Fibroblast of skin of back (primary cell): ENCODE measurements around the gene ALK.

Source experiments
- DNase-seq: peaks from one replicate; pipeline ENCODE4 v3.0.0-alpha.2; 2013

Gene ALK

DNA sequence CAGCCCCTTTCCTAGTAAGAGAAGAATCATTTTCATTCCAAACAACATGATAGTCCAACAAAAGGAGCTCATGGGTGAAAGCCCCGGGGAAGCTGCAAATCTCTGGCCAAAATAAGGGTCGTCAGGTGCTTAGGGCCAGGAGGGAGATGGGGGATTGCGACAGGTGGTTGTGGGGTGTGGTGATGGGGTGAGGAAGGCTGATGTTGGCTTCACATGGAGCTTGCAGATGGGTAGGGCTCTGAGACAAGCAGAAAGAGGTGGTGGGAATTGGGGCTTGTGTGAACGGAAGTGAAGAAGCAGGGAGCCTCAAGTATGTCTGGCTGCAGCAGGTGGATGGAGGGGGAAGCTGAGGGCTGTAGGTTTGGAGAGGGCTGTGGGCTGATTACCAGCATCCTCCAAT lies 680.0 kb downstream of the ALK start:
- no peak for DNase-seq

- no peak for DNase-seq
Observed at GRCh38 chr2:29240601-29241000, 680.8 kb downstream of the ALK start.

DNA sequence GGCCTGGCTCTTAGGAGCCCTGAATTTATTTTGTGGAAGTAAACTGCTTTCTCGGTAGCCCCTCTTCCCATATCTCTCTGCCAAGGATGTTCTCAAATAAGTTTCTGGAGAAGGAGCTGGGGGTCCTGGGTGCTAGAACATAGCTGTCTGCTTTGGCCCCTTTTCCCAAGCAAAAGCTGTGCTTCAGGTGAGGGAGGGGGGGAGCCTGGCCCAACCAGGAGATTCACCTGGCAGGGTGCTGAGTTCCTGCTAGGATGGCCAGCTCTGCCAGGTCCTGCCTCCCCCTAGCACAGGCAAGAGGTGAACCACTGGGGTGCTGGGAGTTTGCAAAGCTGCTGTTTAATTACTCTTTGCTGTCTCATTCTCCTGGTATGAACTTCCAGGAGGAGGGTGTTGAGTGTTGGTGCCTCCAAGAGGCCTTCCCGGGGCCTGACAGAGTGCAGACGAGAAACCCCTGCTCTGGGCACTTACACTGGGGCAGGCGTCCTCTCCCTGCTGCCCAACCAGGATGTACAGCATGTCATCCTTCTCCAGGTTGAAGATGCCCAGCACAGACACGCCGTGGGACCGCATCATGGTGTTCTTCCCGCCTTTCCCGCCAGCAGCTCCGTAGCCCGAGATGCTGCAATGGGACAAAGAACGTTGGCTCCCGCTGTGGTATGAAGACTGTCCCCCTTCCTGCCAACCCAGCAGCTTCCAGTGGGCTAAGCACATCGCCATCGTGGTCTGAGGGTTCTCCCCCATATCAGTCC lies 682.0 kb downstream of the ALK start:
- DNase-seq, result no peak

DNA sequence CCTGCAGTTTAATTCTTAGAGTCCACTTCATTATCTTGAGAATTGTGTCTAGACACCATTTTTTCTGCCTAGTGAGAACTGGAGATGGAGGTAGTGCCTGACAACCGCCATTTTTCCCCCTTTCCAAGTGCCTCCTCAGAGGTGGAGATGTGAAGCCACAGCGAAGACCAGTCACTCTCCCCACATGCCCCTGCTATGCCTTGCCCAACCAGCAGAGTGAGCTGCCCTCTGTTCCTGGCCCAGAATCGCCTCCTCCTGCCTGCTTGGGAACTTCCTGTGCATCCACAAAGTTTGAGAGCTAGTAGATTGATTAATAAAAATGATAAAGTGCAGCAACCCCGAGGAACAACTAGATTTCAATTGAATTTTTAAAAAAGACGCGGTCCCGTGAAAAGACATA lies 682.9 kb downstream of the ALK start:
- DNase-seq, result peak; percentile 32

GRCh38 chr2:29236074-29236473 lies 685.3 kb downstream of the ALK start:
- no peak for DNase-seq

DNA sequence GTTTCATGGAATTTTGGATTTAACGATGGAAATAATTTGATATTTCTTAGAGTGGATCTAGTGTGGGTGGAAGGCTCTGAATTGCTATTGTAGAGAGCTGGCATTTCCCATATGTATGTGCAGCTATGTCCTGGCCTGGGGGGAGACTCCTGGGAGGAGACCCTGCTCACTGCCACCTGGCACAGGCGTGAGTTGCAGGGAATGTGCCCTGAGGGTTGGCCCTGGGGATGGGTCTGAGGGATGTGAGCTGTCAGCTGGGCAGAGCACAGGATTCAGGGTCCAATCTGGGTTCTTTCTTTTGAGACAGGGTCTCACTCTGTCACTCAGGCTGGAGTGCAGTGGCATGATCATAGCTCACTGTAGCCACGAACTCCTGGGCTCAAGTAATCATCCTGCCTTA lies 686.0 kb downstream of the ALK start:
- no peak for DNase-seq

- no peak for DNase-seq
Observed at GRCh38 chr2:29233428-29233827, 688.0 kb downstream of the ALK start.

GRCh38 chr2:29232041-29232440 lies 689.3 kb downstream of the ALK start:
- no peak for DNase-seq

DNA sequence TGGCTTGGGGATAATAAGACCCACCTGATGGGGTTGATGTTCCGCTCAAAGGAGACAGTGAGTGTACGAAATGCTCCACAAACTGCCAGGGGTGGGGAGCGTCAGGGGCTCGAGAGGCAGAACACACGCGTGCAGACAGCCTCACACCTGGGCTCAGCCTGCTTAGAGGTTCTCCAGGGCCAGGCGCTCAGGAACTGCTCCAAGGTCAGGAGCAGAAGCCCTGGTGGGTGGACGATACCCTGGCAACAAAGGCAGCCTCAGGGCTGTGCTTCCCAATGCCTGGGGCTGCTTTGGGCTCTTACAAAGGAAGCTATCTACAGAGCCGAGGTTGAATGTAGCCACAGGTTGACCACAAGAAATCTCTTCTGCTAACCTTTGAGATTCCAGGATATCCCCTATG lies 691.7 kb downstream of the ALK start:
- DNase-seq, result no peak

DNA sequence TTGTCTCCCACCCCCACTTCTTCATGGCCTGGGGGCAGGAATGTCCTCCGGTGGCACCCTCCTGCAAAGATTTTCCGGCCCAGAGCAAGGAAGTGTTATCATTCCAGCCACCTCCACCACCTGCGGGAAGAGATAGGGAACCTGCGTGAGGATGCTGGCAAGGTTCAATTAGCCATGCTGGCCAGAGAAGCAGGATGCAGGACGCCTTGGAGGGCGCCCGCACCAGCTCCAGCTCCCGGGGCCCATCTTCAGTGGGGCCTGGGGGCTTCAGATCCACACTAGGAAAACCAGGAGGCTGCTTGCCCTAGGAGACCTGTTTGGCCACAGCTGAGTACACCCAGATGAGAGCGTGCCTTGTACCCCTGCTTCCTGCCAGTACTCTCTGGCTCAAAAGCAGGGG lies 692.4 kb downstream of the ALK start:
- no peak for DNase-seq

GRCh38 chr2:29227935-29228675 lies 693.3 kb downstream of the ALK start:
- peak; percentile 64 for DNase-seq

DNA sequence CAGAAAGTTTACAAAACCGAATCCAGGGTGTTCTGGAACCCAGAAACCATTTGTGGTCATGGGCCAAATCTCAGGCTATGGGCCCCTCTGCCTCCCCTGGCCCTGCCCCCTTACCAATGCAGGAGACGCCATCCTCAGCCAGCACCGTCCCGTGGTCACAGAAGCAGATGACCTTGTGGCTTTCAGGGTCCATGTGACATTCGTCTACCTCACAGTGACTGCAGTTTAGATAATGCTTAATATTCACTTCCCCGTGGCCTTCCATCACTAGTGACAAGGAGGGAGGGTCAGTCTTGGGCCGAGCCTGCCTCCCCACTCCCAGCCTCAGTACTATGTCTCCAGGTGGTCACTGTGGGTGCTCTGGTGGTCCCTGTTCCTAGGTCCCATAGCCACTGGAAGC lies 694.6 kb downstream of the ALK start:
- no peak for DNase-seq

GRCh38 chr2:29226375-29226774 lies 695.0 kb downstream of the ALK start:
- no peak for DNase-seq

- no peak for DNase-seq
Observed at GRCh38 chr2:29225814-29226213, 695.6 kb downstream of the ALK start.

GRCh38 chr2:29224693-29225551 lies 696.5 kb downstream of the ALK start:
- DNase-seq, result no peak

DNA sequence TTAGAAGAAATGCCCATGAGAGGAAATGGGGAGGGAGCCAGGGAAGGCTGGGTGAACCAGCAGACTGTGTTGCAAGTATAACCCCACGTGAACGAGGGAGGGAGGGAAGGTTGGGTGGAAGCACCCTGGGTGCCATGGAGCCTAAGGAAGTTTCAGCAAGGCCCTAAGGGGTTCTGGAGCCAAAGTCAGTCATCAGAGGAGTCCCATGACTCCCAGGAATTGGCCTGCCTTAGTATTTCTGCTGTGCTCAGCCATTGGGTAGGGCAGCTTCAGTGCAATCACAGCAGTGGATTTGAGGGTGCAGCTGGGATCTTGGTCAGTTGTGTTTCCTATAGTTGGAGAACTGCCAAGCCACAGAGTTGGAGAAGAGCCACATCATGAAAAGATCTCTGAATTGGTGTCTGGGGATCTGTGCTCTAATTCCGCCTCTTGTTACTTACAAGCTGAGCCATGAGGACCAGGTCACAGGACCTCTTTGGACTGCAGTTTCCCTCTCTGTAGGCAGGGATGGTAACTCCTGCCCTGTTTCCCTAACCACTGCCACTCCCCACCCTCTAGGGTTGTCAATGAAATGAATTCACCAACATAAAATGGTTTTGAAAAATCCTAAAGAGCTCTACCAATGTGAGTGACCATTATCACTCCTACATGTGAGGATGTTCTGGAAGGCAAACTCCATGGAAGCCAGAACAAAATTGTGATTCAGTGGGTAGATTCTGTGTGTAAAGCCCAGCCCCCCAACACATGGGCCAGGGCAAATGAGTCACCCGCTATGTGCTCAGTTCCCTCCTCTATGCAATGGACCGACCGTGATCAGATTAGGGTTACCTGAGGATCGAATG lies 697.3 kb downstream of the ALK start:
- peak; percentile 33 for DNase-seq

DNA sequence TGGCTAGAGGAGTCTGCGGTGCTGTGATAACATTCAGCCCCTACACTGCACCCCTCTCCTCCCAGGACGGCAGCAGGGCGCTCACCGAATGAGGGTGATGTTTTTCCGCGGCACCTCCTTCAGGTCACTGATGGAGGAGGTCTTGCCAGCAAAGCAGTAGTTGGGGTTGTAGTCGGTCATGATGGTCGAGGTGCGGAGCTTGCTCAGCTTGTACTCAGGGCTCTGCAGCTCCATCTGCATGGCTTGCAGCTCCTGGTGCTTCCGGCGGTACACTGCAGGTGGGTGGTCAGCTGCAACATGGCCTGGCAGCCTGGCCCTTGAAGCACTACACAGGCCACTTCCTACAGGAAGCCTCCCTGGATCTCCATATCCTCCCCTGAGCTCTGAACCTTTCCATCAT lies 698.1 kb downstream of the ALK start:
- no peak for DNase-seq

- DNase-seq, result no peak
Observed at GRCh38 chr2:29222381-29223179, 698.8 kb downstream of the ALK start.

DNA sequence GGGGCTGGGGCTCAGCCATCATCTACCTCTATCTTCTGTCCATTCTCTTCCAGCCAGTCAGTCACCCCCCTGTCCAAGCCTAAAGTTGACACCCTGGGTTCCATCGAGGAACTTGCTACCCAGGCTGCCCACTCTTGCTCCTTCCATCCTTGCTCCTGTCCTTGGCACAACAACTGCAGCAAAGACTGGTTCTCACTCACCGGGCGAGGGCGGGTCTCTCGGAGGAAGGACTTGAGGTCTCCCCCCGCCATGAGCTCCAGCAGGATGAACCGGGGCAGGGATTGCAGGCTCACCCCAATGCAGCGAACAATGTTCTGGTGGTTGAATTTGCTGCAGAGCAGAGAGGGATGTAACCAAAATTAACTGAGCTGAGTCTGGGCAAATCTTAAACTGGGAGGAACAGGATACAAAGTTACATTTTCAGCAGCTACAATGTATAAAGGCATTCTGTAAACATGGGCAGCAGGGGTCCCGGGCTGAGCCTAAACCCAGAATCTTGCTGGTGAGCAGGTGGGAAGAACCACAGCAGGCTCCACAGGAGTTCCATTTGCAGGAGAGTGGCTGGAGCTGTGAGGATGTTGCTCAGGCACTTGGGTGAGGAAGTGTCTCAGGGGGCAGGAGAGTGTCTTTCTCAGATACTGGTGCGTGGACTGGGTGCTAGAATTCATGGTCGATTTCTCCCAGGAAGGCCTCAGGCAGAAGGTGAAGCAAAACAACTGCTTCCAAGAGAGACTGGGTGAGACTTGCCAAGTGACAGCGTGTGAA lies 700.7 kb downstream of the ALK start:
- DNase-seq, result no peak

GRCh38 chr2:29219374-29219773 lies 702.0 kb downstream of the ALK start:
- no peak for DNase-seq
